Measurements from ENCODE around the gene EOLA1. TPM values are rescaled to one million over a fixed set of nuclear protein-coding genes. Genes with fewer than 3 reads are reported as not detected.
"Not testable (repeated sequence)": the region's sequence is repeated elsewhere in the genome, so short reads cannot be mapped to it uniquely, and the experiment has no call there.

Gene EOLA1
- total RNA-seq, 1 donor from 2014 or later = 17.8 TPM

DNA sequence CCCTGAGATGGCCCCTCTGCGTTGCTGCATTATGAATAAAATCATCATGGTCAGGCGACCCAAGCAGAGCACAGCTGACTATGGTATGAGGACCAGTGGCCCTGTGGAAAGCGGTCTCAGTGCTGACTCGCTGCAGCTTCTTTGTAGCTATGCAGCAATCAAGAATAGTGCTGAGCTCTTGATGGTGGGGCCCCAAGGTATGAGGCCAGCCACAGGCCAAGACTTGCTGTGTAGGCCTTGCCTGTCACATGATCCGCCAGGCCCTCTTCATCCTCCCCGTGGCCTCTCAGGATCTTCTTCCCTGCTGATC, 11.1 kb downstream of the EOLA1 start:
- not testable (repeated sequence) for H3K4me3 Mint-ChIP-seq (ENCODE audit: low read depth); H3K27me3 Mint-ChIP-seq; H3K27ac Mint-ChIP-seq; H3K4me1 Mint-ChIP-seq (ENCODE audit: low read depth); DNase-seq (ENCODE audit: low spot score, unreplicated experiment); H3K9me3 Mint-ChIP-seq (ENCODE audit: low read depth); H3K36me3 Mint-ChIP-seq (ENCODE audit: insufficient read depth)

DNA sequence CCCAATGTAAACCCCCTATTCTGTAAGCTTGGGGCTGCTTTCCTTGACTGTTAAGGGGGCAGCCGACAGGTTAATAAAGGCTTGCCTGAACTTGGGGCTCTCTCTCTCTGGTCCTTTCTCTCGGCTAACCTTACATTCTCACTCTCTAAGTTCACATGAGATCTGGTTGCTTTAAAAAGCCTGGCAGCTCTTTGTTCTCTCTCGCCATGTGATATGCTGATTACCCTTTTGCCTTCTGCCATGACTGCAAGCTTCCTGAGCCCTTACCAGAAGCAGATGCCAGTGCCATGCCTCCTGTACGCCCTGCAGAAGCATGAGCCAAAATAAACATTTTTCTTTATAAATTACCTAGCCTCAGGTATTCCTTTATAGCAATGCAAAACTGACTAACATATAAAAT, 14.4 kb downstream of the EOLA1 start:
- not testable (repeated sequence) for H3K36me3 Mint-ChIP-seq (ENCODE audit: insufficient read depth); H3K27me3 Mint-ChIP-seq; H3K4me3 Mint-ChIP-seq (ENCODE audit: low read depth); DNase-seq (ENCODE audit: low spot score, unreplicated experiment); H3K9me3 Mint-ChIP-seq (ENCODE audit: low read depth); H3K27ac Mint-ChIP-seq; H3K4me1 Mint-ChIP-seq (ENCODE audit: low read depth)

DNA sequence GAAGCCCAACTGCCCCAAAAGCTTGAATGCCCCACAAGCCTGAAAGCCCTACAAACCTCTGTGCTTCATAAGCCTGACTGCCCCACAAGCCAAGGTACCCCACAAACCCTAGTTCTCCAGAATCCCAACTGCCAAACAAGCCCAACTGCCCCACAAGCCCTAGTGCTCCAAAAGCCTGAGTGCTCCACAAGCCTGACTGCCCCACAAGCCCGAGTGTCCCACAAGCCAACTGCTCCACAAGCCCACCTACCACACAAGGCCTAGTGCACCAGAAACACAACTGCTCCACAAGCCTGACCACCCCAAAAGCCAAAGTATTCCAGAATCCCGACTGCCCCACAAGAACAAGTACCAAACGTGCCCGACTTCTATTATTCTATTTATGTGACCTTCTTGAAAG, 22.5 kb downstream of the EOLA1 start:
- no peak for DNase-seq (ENCODE audit: low spot score, unreplicated experiment)
- TF ChIP-seq, protein P1, sequence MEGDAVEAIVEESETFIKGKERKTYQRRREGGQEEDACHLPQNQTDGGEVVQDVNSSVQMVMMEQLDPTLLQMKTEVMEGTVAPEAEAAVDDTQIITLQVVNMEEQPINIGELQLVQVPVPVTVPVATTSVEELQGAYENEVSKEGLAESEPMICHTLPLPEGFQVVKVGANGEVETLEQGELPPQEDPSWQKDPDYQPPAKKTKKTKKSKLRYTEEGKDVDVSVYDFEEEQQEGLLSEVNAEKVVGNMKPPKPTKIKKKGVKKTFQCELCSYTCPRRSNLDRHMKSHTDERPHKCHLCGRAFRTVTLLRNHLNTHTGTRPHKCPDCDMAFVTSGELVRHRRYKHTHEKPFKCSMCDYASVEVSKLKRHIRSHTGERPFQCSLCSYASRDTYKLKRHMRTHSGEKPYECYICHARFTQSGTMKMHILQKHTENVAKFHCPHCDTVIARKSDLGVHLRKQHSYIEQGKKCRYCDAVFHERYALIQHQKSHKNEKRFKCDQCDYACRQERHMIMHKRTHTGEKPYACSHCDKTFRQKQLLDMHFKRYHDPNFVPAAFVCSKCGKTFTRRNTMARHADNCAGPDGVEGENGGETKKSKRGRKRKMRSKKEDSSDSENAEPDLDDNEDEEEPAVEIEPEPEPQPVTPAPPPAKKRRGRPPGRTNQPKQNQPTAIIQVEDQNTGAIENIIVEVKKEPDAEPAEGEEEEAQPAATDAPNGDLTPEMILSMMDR (IDR thresholded peaks at IDR 0.05; ENCODE audit: unreplicated experiment) = no peak
- Mint-ChIP-seq H3K4me3 (ENCODE audit: low read depth) (no peak overlapping the region), H3K4me1 (ENCODE audit: low read depth) (peaks cover 8% of the 10 kb centered on the region), H3K36me3 (ENCODE audit: insufficient read depth) (no peaks in the 10 kb centered on the region), H3K27me3 (no peaks in the 10 kb centered on the region), H3K9me3 (ENCODE audit: low read depth) (peaks cover 9% of the 10 kb centered on the region), H3K27ac (no peak overlapping the region)

DNA sequence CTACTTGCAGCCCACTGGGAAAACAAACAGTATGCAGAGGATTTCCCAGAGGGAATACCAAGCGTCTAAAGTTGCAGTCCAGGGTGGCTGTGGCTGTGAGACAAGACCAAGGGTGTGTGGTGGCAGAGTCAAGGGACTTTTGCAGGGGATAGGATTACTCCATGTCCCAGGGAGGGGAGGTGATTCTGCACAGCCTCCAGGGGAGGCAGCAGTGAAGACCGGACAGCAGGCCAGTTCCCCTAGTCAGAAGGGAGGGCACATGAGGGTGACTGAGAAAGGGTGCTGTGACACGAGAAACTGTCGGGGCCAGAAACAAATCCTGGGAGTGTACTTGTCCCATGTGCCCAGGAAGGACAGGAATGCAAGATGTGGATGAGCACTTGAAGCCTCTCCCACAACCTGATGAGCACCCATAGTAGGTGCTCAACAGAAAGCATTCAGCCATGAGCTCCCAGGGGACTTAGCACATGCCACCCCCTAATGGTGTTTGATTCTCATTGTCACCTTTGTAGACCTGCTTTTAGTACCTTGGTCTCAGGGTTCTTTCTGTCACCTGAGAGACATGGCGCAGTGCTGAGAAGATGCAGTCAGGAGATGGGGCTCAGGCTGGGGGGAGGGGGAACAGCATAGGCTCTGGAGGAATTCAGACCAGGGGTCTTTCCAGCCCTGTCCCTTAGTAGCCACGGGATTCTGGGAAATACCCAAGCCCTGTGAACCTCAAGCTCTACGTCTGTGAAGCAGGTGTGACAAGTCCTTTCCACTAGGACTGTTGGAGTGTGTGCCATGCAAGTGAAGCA, 27.0 kb downstream of the EOLA1 start:
- H3K9me3 Mint-ChIP-seq (ENCODE audit: low read depth) = peaks cover 6% of the 10 kb centered on the region
- TF ChIP-seq, protein P1 (IDR thresholded peaks at IDR 0.05; ENCODE audit: unreplicated experiment) = no peak
- no peak overlapping the region for H3K4me3 Mint-ChIP-seq (ENCODE audit: low read depth)

DNA sequence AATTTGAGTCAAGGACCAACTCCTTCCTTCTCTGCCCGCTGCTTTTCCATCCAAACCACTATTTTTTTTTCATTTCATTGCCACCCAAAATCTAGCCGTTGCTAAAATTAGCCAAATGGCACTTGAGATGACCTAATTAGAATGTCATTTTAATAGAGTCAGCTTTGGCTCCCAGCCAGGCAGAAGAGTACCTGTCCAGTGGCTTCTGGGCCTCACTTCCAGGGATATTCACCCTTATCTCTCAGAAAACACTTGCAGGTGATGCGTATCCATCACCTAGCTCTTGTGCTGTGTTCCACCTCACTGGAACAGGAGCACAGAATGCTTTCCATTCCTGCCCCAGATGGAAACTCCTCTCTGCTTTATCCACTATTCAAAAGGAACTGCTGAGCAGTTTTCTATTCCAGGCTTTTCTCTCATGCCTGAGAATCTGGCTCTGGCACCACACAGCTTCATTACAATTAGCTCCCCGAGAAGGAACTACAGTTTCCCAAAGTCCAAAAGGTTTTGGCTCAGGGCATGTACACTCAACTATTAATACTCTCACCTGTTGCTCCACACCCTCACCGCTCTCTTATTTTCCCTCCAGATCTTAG, 28.0 kb downstream of the EOLA1 start:
- H3K4me1 Mint-ChIP-seq (ENCODE audit: low read depth) = peaks cover 8% of the 10 kb centered on the region
- no peak overlapping the region for H3K4me3 Mint-ChIP-seq (ENCODE audit: low read depth)
- H3K27ac Mint-ChIP-seq = no peak overlapping the region
- DNase-seq (ENCODE audit: low spot score, unreplicated experiment) = no peak
- H3K36me3 Mint-ChIP-seq (ENCODE audit: insufficient read depth) = no peaks in the 10 kb centered on the region
- no peaks in the 10 kb centered on the region for H3K9me3 Mint-ChIP-seq (ENCODE audit: low read depth)
- TF ChIP-seq, protein P1 (IDR thresholded peaks at IDR 0.05; ENCODE audit: unreplicated experiment) = no peak
- no peaks in the 10 kb centered on the region for H3K27me3 Mint-ChIP-seq

More for the DNA sequence above, 27.0 kb downstream of the EOLA1 start:
- H3K27me3 Mint-ChIP-seq = no peaks in the 10 kb centered on the region
- H3K27ac Mint-ChIP-seq = no peak overlapping the region
- DNase-seq (ENCODE audit: low spot score, unreplicated experiment) = no peak
- H3K4me1 Mint-ChIP-seq (ENCODE audit: low read depth) = peaks cover 8% of the 10 kb centered on the region
- H3K36me3 Mint-ChIP-seq (ENCODE audit: insufficient read depth) = no peaks in the 10 kb centered on the region

DNA sequence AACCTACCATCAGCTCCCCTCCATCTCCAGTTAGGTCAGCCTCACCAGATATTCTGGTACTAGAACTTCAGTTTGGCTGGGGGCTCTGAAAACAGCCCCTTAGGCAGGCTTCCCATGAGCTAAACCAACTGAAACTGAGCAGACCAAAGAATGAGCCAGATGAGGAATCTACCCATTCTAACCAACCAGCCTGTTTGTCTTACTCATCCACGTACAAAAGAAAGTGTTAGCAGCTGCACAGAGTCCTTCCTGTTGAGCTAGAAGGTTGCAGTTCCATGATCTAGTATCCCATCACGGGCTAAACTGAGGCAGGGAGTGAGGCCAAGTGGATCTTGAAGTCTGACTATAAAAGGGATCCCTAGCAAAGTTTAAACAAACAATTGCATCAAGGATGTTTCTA, 29.0 kb downstream of the EOLA1 start:
- Mint-ChIP-seq H3K36me3 (ENCODE audit: insufficient read depth) (no peaks in the 10 kb centered on the region), H3K27ac (no peak overlapping the region), H3K27me3 (no peaks in the 10 kb centered on the region), H3K9me3 (ENCODE audit: low read depth) (no peaks in the 10 kb centered on the region), H3K4me1 (ENCODE audit: low read depth) (peaks cover 8% of the 10 kb centered on the region), H3K4me3 (ENCODE audit: low read depth) (no peak overlapping the region)
- no peak for DNase-seq (ENCODE audit: low spot score, unreplicated experiment)
- TF ChIP-seq, protein P1 (IDR thresholded peaks at IDR 0.05; ENCODE audit: unreplicated experiment) = no peak

All from progenitor cell of endocrine pancreas (in vitro differentiated cells).